MCF 10A (cell line): Measurements from ENCODE around the gene TAF4B. TPM values are rescaled to one million over a fixed set of nuclear protein-coding genes. Genes with fewer than 3 reads are reported as not detected.
"Not testable (repeated sequence)": the region's sequence is repeated elsewhere in the genome, so short reads cannot be mapped to it uniquely, and the experiment has no call there.

ENCODE experiments used
- BruUV-seq: library from RNA; stranded (reverse); fragments of 400-500 nt; replicated peaks from 2 replicates; lab custom pipeline; 2021; lab: Mats Ljungman, UMichigan
- CTCF ChIA-PET: fragments of 300-600 bp; sonication (Branson Sonifier 250); formaldehyde crosslinking; extraction: SDS; loops from one replicate; lab custom pipeline; 2021; ENCODE audit warnings: antibody characterized with exemption, inconsistent platforms; lab: Yijun Ruan, JAX
- POLR2A ChIA-PET: fragments of 300-600, 350-650 bp; sonication (Branson Sonifier 250); formaldehyde crosslinking; extraction: SDS; loops from one replicate; lab custom pipeline; 2020; ENCODE audit warnings: antibody characterized with exemption, inconsistent platforms; lab: Yijun Ruan, JAX
- DNase-seq: peaks from one replicate; pipeline ENCODE4 v3.0.0-alpha.2; 2018; ENCODE audit not compliant: unreplicated experiment
- H3K27ac Mint-ChIP-seq: one replicate; pipeline ENCODE4 v1.8.0; 2022; ENCODE audit warnings: mild to moderate bottlenecking, low read depth, mixed read lengths; ENCODE audit not compliant: unreplicated experiment
- H3K27me3 Mint-ChIP-seq: one replicate; pipeline ENCODE4 v1.8.0; 2022; ENCODE audit warnings: mixed read lengths; ENCODE audit not compliant: insufficient read depth, unreplicated experiment
- H3K36me3 Mint-ChIP-seq: one replicate; pipeline ENCODE4 v1.8.0; 2022; ENCODE audit warnings: mild to moderate bottlenecking, moderate library complexity, mixed read lengths; ENCODE audit not compliant: insufficient read depth, unreplicated experiment
- H3K4me1 Mint-ChIP-seq: one replicate; pipeline ENCODE4 v1.8.0; 2022; ENCODE audit warnings: mixed read lengths; ENCODE audit not compliant: insufficient read depth, unreplicated experiment
- H3K4me3 Mint-ChIP-seq: one replicate; pipeline ENCODE4 v1.8.0; 2022; ENCODE audit warnings: mild to moderate bottlenecking, moderate library complexity, mixed read lengths; ENCODE audit not compliant: unreplicated experiment
- H3K9me3 Mint-ChIP-seq: one replicate; pipeline ENCODE4 v1.8.0; 2022; ENCODE audit warnings: mixed read lengths; ENCODE audit not compliant: unreplicated experiment
- intact Hi-C: fragments of 100-400 bp; cut with micrococcal nuclease; formaldehyde crosslinking; loops from 2 replicates; pipeline ENCODE4 v1.14.1; 2022
- total RNA-seq: library from RNA; stranded (reverse); gene quantifications from 2 replicates; pipeline ENCODE4 v1.2.3, GENCODE V29; 2022
- TF ChIP-seq, protein P1 (sequence below): fragments of 200-600 bp; IDR thresholded peaks from one replicate; pipeline ENCODE4 v1.8.0; 2022; ENCODE audit warnings: antibody characterized with exemption, mild to moderate bottlenecking; ENCODE audit not compliant: unreplicated experiment

TAF4B gene
- total RNA-seq, 1 experiment from 2014 or later, result 9.2 TPM

- intact Hi-C loops, H3K4me3 Mint-ChIP-seq: not testable (repeated sequence)
- CTCF ChIA-PET, result interaction anchor here (0.9 kb wide), 1 partner anchor 16 kb away, joined by 3 read pairs; no protein-coding TSS in a partner anchor
These were observed 16.1 kb downstream of the TAF4B start for GRCh38 chr18:26242392-26242791.

GRCh38 chr18:26245434-26245833 is 19.2 kb downstream of the TAF4B start:
- H3K36me3 Mint-ChIP-seq, H3K27me3 Mint-ChIP-seq, intact Hi-C loops, DNase-seq, BruUV-seq, H3K4me3 Mint-ChIP-seq, POLR2A ChIA-PET, H3K4me1 Mint-ChIP-seq, H3K27ac Mint-ChIP-seq: not testable (repeated sequence)
- H3K9me3 Mint-ChIP-seq, result peaks cover 11% of the 10 kb centered on the region
- CTCF ChIA-PET, result interaction anchor here (0.8 kb wide), 2 partner anchors 11 to 275 kb away, joined by 3 read pairs; no protein-coding TSS in a partner anchor

More at GRCh38 chr18:26242392-26242791, 16.1 kb downstream of the TAF4B start:
- not testable (repeated sequence) for BruUV-seq, H3K36me3 Mint-ChIP-seq, DNase-seq, H3K27me3 Mint-ChIP-seq, H3K27ac Mint-ChIP-seq, H3K4me1 Mint-ChIP-seq
- POLR2A ChIA-PET, result interaction anchor here (0.6 kb wide), 1 partner anchor 22 kb away, joined by 4 read pairs; no protein-coding TSS in a partner anchor
- H3K9me3 Mint-ChIP-seq, result peaks cover 11% of the 10 kb centered on the region

DNA sequence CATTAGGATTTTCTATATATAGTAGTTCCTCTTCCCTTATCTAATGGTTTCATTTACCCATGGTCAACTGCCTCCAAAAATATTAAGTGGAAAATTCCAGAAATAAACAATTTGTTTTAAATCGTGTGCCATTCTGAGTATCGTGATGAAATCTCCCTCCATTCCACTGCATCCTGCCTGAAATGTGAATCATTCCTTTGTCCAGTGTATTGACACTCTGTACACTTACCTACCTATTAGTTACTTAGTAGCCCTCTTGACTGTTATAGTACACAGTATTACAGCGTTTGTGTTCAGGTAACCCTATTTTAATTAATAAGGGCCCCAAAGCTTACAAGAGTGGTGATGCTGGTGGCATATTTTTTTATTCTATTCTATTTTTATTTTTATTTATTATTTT is 26.2 kb downstream of the TAF4B start:
- intact Hi-C loops, result no loop called here
- CTCF ChIA-PET, result interaction anchor here (0.6 kb wide), 1 partner anchor 296 kb away, joined by 5 read pairs; no protein-coding TSS in a partner anchor
- no TSS peak for BruUV-seq
- H3K27ac Mint-ChIP-seq, result no peak overlapping the region
- TF ChIP-seq, protein P1, sequence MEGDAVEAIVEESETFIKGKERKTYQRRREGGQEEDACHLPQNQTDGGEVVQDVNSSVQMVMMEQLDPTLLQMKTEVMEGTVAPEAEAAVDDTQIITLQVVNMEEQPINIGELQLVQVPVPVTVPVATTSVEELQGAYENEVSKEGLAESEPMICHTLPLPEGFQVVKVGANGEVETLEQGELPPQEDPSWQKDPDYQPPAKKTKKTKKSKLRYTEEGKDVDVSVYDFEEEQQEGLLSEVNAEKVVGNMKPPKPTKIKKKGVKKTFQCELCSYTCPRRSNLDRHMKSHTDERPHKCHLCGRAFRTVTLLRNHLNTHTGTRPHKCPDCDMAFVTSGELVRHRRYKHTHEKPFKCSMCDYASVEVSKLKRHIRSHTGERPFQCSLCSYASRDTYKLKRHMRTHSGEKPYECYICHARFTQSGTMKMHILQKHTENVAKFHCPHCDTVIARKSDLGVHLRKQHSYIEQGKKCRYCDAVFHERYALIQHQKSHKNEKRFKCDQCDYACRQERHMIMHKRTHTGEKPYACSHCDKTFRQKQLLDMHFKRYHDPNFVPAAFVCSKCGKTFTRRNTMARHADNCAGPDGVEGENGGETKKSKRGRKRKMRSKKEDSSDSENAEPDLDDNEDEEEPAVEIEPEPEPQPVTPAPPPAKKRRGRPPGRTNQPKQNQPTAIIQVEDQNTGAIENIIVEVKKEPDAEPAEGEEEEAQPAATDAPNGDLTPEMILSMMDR, result no peak
- H3K27me3 Mint-ChIP-seq, result no peaks in the 10 kb centered on the region
- no peaks in the 10 kb centered on the region for H3K36me3 Mint-ChIP-seq
- H3K4me1 Mint-ChIP-seq, result no peaks in the 10 kb centered on the region
- H3K9me3 Mint-ChIP-seq, result no peaks in the 10 kb centered on the region
- no peak overlapping the region for H3K4me3 Mint-ChIP-seq
- no peak for DNase-seq
- POLR2A ChIA-PET, result no interaction called here

- H3K27me3 Mint-ChIP-seq, H3K27ac Mint-ChIP-seq, H3K9me3 Mint-ChIP-seq, intact Hi-C loops, H3K36me3 Mint-ChIP-seq, H3K4me1 Mint-ChIP-seq, BruUV-seq, H3K4me3 Mint-ChIP-seq, DNase-seq: not testable (repeated sequence)
- ChIA-PET CTCF (interaction anchor here (0.7 to 2.1 kb wide), 5 partner anchors 10 to 281 kb away, joined by 3 to 8 read pairs (median 3); no protein-coding TSS in a partner anchor), POLR2A (interaction anchor here (1.2 kb wide), 1 partner anchor 29 kb away, joined by 5 read pairs; the partner anchor contains the start of gene TAF4B)
These were observed 28.6 kb downstream of the TAF4B start for GRCh38 chr18:26254808-26255207.

GRCh38 chr18:26255695-26256622 is 29.7 kb downstream of the TAF4B start:
- intact Hi-C loops, result no loop called here
- DNase-seq, result no peak
- no TSS peak for BruUV-seq
- TF ChIP-seq, protein P1, result no peak
- Mint-ChIP-seq H3K9me3 (no peaks in the 10 kb centered on the region), H3K36me3 (no peaks in the 10 kb centered on the region), H3K4me1 (no peaks in the 10 kb centered on the region), H3K27me3 (no peaks in the 10 kb centered on the region), H3K4me3 (no peak overlapping the region), H3K27ac (no peak overlapping the region)
- ChIA-PET CTCF (interaction anchor here (0.6 to 0.7 kb wide), 3 partner anchors 10 to 511 kb away, joined by 3 read pairs; no protein-coding TSS in a partner anchor), POLR2A (interaction anchor here (0.6 to 1.2 kb wide), 4 partner anchors 30 to 1859 kb away, joined by 3 to 6 read pairs (median 4); partner anchors contain the start of gene TAF4B)
